ENCODE data around the gene C20orf204.

DNA sequence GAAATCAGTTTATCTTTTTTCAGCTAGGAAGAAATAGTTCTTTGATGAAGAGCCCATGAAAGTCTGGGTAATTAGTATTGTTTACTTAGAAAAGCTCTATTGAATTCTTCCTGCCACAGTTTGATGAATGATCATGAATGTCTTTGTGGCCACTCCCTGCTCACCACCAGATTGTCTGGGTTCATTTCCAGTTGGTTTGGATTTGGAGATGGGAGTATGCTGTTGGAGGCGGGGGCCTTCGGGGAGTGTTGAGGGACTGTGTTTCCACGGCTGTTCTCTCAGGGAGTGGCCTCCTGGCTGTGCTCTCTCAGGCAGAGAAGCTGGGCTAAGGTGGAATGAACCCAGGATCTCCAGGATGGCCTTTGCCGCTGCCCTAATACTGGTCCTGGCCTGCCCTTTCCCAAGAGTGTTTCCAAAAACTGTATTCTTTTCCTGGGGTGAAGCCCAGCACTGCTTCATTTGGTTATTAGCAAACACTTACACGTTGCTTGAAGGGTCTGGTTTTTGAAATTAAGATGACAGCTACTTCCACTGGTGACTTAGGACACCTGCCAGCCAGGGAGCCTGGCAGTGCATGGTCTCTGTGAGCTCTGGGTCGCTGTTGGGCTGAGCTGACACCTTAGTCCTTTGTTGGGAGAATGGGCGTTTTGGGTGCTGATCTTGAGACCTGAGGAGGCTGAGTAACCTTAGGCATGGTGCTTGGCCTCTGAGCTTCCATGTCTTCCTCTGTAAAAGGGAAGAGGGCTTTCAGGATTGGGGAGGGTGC lies 31.8 kb upstream of the C20orf204 start:
- TF ChIP-seq POLR2A (IDR thresholded peaks at IDR 0.05): no peak
- TF ChIP-seq, protein P1, sequence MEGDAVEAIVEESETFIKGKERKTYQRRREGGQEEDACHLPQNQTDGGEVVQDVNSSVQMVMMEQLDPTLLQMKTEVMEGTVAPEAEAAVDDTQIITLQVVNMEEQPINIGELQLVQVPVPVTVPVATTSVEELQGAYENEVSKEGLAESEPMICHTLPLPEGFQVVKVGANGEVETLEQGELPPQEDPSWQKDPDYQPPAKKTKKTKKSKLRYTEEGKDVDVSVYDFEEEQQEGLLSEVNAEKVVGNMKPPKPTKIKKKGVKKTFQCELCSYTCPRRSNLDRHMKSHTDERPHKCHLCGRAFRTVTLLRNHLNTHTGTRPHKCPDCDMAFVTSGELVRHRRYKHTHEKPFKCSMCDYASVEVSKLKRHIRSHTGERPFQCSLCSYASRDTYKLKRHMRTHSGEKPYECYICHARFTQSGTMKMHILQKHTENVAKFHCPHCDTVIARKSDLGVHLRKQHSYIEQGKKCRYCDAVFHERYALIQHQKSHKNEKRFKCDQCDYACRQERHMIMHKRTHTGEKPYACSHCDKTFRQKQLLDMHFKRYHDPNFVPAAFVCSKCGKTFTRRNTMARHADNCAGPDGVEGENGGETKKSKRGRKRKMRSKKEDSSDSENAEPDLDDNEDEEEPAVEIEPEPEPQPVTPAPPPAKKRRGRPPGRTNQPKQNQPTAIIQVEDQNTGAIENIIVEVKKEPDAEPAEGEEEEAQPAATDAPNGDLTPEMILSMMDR (IDR thresholded peaks at IDR 0.05): no peak
